NCI-H1417 treated with DMSO at 0.1 percent for 48 hours (cell line): ENCODE data around the gene TMEM202.
"Not testable (repeated sequence)": the region's sequence is repeated elsewhere in the genome, so short reads cannot be mapped to it uniquely, and the experiment has no call there.

Source experiments
- DNase-seq: peaks from one replicate; lab custom pipeline; 2025; lab: John Stamatoyannopoulos, UW

Gene TMEM202

DNA sequence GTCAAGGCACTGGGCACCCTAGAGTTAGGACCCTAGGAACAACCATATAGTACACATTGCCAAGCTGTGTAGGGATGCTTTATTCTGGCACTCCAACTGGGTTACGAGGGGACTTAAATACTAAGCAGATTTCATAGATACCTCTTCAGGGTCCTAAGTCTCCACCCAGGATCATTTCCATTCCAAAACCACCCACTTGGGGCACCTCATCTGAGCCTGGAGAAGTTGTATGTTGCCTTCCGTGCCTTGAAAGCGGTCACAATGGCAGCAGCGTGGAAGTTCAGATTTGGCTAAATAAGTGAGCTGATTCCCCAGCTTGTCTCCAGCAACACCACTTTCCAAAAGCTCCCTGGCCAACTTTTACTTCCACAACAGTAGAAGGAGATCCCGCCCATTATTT, 4.6 kb downstream of the TMEM202 start:
- DNase-seq = no peak

DNA sequence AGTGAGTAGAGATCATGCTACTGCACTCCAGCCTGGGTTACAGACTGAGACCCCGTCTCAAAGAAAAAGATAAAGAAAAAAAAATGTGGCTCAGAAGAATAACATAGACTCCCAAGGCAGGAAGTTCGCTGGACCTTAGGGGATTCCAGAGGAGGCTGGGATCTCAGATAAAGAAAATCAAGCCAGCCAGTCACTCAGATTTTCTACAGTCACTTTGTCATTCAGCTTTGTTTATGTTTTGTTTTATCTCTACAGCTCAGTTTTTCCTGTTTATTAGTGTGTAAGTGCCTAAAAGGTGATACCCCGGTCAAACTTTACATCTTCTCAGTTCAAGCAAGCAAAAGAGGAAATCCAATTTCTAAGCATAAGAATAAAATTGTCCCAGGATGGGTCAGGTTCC, 6.3 kb downstream of the TMEM202 start:
- no peak for DNase-seq

DNA sequence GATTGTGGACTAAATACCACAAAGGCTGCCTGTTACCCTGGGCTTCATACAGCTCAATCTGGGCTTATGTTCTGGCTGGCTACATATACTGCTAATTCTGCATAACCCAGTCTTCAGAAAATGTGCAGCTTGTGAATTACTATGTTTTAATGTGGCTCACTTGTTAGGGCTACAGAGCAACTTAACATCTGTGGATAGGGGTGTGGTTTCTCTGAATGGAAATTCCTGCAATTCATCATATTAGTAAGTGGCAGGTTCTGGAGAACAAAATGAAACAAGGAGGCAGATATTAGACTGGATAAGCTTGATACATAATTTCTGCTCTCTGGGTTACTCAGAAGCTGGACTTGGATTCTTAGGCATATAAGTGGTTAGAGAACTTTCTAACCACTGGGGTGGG, 6.7 kb downstream of the TMEM202 start:
- DNase-seq = no peak

DNA sequence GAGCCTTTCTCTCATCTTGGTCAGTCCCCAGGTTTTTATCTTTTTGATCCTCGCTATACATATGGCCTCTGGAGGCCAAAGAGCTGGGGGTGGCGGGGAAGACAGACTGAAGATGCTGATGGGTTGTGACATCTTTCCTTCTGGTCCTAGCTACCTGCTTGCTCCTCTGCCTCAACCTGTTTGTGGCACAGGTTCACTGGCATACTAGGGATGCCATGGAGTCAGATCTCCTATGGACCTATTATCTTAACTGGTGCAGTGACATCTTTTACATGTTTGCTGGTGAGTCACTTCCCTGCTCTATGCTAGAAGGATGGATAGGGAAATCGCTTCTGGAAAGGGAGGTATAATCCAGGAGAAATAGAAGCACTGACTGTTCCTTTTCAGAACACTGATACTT, 8.8 kb downstream of the TMEM202 start:
- no peak for DNase-seq

DNA sequence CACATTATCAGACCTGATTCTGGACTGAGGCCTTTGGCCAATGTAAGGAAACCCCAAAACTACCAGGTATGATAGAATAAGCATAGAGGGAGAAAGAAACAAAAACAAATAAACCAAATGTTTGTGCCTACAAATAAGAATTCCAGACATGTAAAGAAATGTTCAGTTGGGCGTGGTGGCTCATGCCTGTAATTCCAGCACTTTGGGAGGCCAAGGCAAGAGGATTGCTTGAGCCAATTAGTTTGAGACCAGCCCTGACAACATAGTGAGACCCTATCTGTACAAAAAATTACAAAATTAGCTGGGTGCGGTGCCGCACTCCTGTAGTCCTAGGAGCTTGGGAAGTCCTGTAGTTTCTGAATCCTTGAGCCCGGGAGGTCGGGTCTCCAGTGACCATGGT, 13.0 kb downstream of the TMEM202 start:
- DNase-seq = no peak

DNA sequence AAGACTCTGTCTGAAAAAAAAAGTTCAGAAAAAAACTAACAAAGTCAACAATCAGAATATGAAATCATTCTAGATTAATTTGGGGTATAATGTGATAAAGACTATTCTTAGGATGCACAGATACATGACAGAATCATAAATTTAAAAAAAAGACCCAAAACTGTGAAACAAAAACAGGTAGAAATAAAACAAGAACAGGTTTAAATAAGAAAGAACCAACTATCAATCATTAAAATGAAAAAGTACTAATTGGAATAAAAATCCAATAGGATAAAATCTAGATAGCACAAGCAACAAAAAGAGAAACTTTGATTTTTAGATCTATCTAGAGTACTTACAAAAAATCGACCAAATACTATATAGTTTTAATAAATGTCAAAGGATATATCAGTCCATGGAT, 13.4 kb downstream of the TMEM202 start:
- DNase-seq = no peak

DNA sequence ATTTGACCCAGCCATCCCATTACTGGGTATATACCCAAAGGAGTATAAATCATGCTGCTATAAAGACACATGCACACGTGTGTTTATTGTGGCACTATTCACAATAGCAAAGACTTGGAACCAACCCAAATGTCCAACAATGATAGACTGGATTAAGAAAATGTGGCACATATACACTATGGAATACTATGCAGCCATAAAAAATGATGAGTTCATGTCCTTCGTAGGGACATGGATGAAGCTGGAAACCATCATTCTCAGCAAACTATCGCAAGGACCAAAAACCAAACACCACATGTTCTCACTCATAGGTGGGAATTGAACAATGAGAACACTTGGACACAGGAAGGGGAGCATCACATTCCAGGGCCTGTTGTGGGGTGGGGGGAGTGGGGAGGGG, 15.2 kb downstream of the TMEM202 start:
- DNase-seq = not testable (repeated sequence)

DNA sequence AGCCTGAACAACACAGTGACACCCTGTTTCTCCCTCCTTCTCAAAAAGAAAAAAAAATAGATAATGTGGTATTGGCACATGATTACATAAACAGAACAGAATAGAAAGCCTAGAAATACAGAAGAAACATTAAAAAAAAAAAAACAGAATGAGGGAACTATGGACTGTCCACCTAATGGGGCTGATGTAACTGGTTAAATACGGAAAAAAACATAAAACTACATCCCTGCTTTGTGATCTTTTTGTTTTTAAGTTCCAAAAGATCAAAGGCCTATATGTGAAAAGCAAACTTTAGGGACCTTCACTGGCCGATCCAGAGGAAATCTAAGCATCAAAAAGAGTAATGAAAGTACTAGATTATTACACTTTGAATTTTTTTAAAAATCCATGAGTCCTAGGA, 17.2 kb downstream of the TMEM202 start:
- no peak for DNase-seq

DNA sequence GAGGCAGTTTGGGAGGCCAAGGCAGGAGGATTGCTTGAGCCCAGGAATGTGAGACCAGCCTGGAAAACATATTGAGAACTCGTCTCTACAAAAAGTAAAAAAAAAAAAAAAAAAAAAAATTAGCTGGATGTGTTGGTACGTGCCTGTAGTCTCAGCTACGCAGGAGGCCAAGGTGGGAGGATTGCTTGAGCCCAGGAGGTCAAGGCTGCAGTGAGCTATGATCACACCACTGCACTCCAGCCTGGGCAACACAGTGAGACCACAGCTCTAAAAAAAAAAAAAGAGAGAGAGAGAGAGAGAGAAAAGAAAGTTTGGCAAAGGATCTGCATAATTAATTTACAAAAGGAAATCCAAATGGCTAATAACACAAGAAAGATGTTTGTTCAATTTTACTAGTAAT, 21.7 kb downstream of the TMEM202 start:
- not testable (repeated sequence) for DNase-seq

DNA sequence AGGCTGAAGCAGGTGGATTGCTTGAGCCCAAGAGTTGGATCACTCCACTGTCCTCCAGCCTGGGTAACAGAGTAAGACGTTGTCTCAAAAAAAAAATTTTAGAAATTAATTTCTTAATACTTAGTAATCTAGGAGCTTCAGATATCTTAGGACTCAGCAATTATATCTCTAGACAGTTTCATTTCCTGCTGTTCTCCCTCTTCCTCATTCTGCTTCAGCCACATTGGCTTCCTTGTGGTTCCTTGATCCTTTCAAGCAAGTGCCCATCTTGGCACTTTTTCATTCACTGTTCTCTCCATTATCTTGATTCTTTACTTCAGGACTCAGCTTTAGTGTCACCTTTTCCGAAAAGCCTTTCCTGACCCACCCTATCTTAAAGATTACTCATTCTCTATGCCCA, 22.5 kb downstream of the TMEM202 start:
- DNase-seq = no peak

DNA sequence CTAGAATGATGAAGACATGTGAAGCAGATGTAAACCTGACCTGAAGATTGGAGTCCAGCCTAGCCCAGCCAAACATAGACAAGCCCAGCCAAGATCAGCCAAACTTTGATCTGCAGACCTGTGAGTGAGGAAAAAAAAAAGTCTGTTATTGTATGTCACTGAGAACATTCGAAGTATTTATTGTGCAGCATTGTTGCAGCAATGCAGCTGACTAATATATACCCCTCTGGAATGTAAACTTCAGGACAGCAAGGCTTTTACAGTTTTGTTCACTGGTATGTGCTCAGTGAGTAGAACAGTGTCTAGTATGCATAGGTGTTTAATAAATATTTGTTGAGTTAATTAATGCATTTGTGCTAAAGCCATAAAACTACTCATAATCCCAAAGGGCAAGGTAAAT, 23.4 kb downstream of the TMEM202 start:
- DNase-seq = no peak

DNA sequence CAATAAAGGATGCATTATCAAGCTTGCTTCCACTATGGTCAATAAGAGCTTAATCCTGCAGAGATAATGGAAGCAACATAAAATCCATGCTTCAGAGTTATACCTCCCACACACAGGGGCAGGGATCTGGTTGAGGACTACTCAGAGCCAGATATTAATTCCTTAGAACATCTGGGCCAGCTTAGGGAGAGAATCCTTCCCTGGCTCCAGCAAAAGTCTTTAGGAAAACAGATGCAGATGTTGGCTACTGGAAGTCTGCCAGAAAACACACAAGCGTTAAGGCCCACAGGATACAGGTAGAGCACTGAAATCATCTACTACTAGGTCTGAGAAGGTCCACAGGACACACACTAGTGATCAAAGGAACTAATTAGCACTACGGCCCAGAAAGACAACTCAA, 25.2 kb downstream of the TMEM202 start:
- no peak for DNase-seq

DNA sequence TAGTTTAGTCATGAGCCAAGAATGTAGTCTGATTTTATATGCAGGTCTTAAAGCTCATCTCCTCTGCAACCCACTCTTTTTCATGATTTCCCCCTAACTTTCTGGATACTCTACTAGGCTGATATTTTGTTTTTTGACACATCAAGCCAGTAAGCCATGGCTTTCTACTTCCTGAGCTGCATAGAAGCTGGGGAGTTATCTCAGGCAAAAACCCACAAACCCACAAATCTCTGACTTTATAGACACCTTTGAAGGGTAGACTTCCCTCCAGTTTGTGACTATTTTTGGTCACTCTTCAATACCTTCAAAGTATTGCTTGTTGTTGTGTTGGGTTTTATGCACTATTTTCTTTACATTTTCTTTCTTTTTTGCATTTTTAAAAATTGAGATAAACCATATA, 28.6 kb downstream of the TMEM202 start:
- no peak for DNase-seq

DNA sequence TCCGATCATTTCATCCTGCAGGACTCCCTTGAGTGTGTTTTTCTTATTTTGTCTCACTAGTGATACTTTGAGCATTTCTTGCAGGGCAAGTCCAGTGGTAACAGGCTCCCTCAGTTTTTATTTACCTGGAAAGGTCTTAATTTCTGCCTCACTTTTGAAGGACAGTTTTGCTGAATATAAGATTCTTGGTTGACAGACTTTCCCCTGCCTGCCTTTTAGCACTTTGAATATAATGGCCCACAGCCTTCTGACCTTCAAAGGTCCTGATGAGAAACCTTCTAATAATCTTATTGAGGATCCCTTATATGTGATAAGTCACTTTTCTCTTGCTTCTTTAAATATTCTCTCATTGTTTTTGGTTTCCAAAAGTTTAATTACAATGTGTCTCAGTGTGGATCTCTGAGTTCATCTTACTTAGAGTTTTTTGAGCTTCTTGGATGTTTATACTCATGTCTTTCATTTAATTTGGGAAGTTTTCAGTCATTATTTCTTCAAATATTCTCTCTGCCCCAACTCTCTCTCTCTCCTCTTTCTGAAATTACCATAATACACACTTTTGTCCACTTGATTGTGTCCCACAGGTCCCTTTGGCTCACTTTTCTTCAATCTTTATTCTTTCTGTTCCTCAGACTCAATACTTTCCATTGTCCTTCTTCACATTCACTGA, 39.7 kb downstream of the TMEM202 start:
- DNase-seq = no peak

DNA sequence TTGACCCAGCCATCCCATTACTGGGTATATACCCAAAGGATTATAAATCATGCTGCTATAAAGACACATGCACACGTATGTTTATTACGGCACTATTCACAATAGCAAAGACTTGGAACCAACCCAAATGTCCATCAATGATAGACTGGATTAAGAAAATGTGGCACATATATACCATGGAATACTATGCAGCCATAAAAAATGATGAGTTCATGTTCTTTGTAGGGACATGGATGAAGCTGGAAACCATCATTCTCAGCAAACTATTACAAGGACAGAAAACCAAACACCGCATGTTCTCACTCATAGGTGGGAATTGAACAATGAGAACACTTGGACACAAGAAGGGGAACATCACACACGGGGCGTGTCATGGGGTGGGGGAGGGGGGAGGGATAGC, 44.7 kb downstream of the TMEM202 start:
- DNase-seq = not testable (repeated sequence)

DNA sequence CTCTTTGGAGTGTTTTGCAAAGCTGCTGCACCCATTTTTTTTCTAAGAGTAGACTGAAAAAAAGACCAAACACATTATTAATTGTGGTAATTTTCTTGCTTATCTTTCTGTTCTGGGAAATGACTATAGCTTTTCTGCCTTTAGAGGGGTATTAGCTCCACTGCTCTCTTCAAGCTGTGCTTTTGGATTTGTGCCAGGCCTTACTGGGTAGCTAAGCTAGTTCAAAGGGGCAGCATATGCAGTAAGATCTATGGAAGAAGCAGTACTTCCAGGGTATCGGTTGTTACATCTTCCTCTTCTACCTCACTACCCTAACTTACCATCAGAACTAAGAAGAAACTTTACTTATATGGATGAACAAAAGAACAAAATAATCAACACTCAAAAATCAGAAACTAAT, 47.3 kb downstream of the TMEM202 start:
- no peak for DNase-seq

DNA sequence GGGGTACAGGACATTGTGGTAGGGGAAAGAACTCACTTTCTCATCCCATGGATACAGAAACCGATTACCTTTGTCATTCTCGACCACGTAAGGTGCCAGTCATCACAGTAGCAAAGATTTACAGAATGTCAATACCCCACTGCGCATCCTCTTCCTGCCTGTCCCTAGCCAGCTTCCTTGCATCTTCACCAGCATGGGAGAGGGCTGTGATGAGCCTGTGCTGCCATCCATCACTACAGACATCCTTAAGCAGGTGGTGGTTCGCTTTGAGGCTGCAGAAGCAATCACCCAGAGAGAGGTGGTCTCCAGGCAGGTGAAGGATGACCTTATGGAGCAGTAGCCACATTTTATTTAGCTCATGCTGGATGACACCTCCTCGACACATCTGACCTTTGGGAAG, 52.7 kb downstream of the TMEM202 start:
- no peak for DNase-seq

DNA sequence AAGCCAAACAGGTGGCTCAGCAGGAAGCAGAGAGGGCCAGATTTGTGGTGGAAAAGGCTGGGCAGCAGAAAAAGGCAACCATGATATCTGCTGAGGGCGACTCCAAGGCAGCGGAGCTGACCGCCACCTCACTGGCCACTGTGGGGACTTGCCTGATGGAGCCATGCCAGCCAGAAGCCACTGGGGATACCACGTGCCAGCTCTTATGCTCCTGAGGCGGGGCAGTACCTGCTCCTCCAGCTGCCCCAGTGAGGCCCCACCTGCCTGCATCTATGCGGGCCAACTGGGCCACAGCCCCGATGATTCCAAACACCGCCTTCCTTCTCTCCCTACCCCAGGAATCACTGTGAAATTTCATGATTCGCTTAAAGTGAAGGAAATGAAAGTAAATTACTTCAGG, 53.1 kb downstream of the TMEM202 start:
- no peak for DNase-seq

DNA sequence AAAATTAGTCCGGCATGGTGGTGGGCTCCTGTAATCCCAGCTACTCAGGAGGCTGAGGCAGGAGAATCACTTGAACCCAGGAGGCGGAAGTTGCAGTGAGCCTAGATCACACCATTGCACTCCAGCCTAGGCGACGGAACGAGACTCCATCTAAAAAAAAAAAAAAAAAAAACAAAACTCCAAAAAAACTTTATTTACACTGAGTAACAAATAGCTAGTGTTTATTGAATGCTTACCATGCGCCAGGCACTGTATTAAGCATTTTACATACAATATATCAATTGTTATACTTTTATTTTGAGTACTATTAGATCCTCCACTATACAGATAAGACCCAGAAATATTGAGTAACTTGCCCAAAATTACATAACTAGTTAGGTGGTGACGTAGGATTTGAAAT, 58.6 kb downstream of the TMEM202 start:
- no peak for DNase-seq
